HG02852 (cell line): ENCODE data around the gene C1orf198.

ENCODE experiments used
- ATAC-seq: cut with Tn5 transposase; IDR thresholded peaks from one replicate; pipeline ENCODE4 v1.9.1; 2021; ENCODE audit warnings: mild to moderate bottlenecking, moderate library complexity; ENCODE audit not compliant: unreplicated experiment

The C1orf198 gene

GRCh38 chr1:230894032-230894431, 25.7 kb upstream of the C1orf198 start:
- ATAC-seq = no peak

- peak; percentile 70 for ATAC-seq
Measured at GRCh38 chr1:230892018-230892491, 23.7 kb upstream of the C1orf198 start.

- ATAC-seq = no peak
Measured at GRCh38 chr1:230891413-230891812, 23.1 kb upstream of the C1orf198 start.

GRCh38 chr1:230884646-230885045, 16.3 kb upstream of the C1orf198 start:
- ATAC-seq = no peak

- ATAC-seq = no peak
Measured at GRCh38 chr1:230883967-230884366, 15.6 kb upstream of the C1orf198 start.

GRCh38 chr1:230879778-230880177, 11.5 kb upstream of the C1orf198 start:
- ATAC-seq = no peak

- no peak for ATAC-seq
Measured at GRCh38 chr1:230878591-230878990, 10.3 kb upstream of the C1orf198 start.

- ATAC-seq = no peak
Measured at GRCh38 chr1:230877924-230878590, 9.7 kb upstream of the C1orf198 start.

GRCh38 chr1:230877146-230877923, 9.0 kb upstream of the C1orf198 start:
- ATAC-seq = no peak

- ATAC-seq = no peak
Measured at GRCh38 chr1:230876660-230877059, 8.3 kb upstream of the C1orf198 start.

GRCh38 chr1:230875370-230875769, 7.0 kb upstream of the C1orf198 start:
- ATAC-seq = no peak

GRCh38 chr1:230870916-230871315, 2.6 kb upstream of the C1orf198 start:
- no peak for ATAC-seq

- no peak for ATAC-seq
Measured at GRCh38 chr1:230869500-230869899, 1.2 kb upstream of the C1orf198 start.

- ATAC-seq = peak; percentile 37
Measured at GRCh38 chr1:230868736-230869385, 540 bp upstream of the C1orf198 start.

GRCh38 chr1:230867101-230867902, 1.0 kb downstream of the C1orf198 start:
- no peak for ATAC-seq

GRCh38 chr1:230866171-230867070, 1.9 kb downstream of the C1orf198 start:
- ATAC-seq = no peak

GRCh38 chr1:230865062-230865817, 3.1 kb downstream of the C1orf198 start:
- no peak for ATAC-seq

- ATAC-seq = no peak
Measured at GRCh38 chr1:230864441-230864840, 3.9 kb downstream of the C1orf198 start.

- ATAC-seq = no peak
Measured at GRCh38 chr1:230863449-230863848, 4.9 kb downstream of the C1orf198 start.
